Measurements from ENCODE around the gene SLC39A11. TPM values are rescaled to one million over a fixed set of nuclear protein-coding genes. Genes with fewer than 3 reads are reported as not detected.

Gene SLC39A11
- total RNA-seq, 3 donors from 2014 or later: 31.6 to 71.6 (median 51.6) TPM

- TF ChIP-seq CTCF (IDR thresholded peaks at IDR 0.05): no peak
- Histone ChIP-seq H3K9me3 (no peaks in the 10 kb centered on the region), H3K36me3 (ENCODE audit: low read depth) (no peaks in the 10 kb centered on the region), H3K4me1 (ENCODE audit: low read depth) (no peaks in the 10 kb centered on the region), H3K4me3 (no peak overlapping the region)
- DNase-seq (no peak), ATAC-seq (no peak)
- intact Hi-C loops (cut with DNase I, micrococcal nuclease): no loop called here
Observed at GRCh38 chr17:72952220-72952619, 140.3 kb downstream of the SLC39A11 start.

GRCh38 chr17:72950242-72950931 is 142.1 kb downstream of the SLC39A11 start:
- TF ChIP-seq CTCF (IDR thresholded peaks at IDR 0.05): no peak
- Histone ChIP-seq H3K36me3 (ENCODE audit: low read depth) (no peaks in the 10 kb centered on the region), H3K9me3 (no peaks in the 10 kb centered on the region), H3K4me1 (ENCODE audit: low read depth) (no peaks in the 10 kb centered on the region), H3K4me3 (no peak overlapping the region)
- DNase-seq: no peak
- no peak for ATAC-seq
- intact Hi-C loops (cut with DNase I, micrococcal nuclease): no loop called here

GRCh38 chr17:72948115-72948514 is 144.4 kb downstream of the SLC39A11 start:
- H3K36me3 ChIP-seq (ENCODE audit: low read depth): no peaks in the 10 kb centered on the region
- no peak overlapping the region for H3K4me3 ChIP-seq
- H3K9me3 ChIP-seq: no peaks in the 10 kb centered on the region
- no peak for ATAC-seq
- no peak for TF ChIP-seq CTCF (IDR thresholded peaks at IDR 0.05)
- intact Hi-C loops (cut with DNase I, micrococcal nuclease): no loop called here
- no peaks in the 10 kb centered on the region for H3K4me1 ChIP-seq (ENCODE audit: low read depth)
- DNase-seq: no peak

GRCh38 chr17:72947475-72947874 is 145.0 kb downstream of the SLC39A11 start:
- ATAC-seq: no peak
- intact Hi-C loops (cut with DNase I, micrococcal nuclease): no loop called here

GRCh38 chr17:72946696-72947095 is 145.8 kb downstream of the SLC39A11 start:
- H3K4me1 ChIP-seq (ENCODE audit: low read depth): no peaks in the 10 kb centered on the region
- H3K9me3 ChIP-seq: no peaks in the 10 kb centered on the region
- DNase-seq (no peak), ATAC-seq (no peak)
- H3K36me3 ChIP-seq (ENCODE audit: low read depth): no peaks in the 10 kb centered on the region
- no peak overlapping the region for H3K4me3 ChIP-seq
- no peak for TF ChIP-seq CTCF (IDR thresholded peaks at IDR 0.05)
- intact Hi-C loops (cut with DNase I, micrococcal nuclease): no loop called here

More at GRCh38 chr17:72947475-72947874, 145.0 kb downstream of the SLC39A11 start:
- no peaks in the 10 kb centered on the region for H3K9me3 ChIP-seq
- DNase-seq: no peak
- TF ChIP-seq CTCF (IDR thresholded peaks at IDR 0.05): no peak
- no peak overlapping the region for H3K4me3 ChIP-seq
- no peaks in the 10 kb centered on the region for H3K36me3 ChIP-seq (ENCODE audit: low read depth)
- no peaks in the 10 kb centered on the region for H3K4me1 ChIP-seq (ENCODE audit: low read depth)
